Hepatocyte (in vitro differentiated cells): Measurements from ENCODE around the gene RASA3.

Source experiments
- EZH2 ChIP-seq: fragments of 200-600 bp; sonication (generic); IDR thresholded peaks from 2 replicates; pipeline ENCODE4 v1.6.1; 2016; ENCODE audit warnings: antibody characterized with exemption, mild to moderate bottlenecking, borderline replicate concordance
- EZH2phosphoT487 ChIP-seq: fragments of 200-600 bp; sonication (generic); IDR thresholded peaks from one replicate; pipeline ENCODE4 v1.6.1; 2018; ENCODE audit warnings: antibody characterized with exemption, mild to moderate bottlenecking, low read depth, moderate library complexity; ENCODE audit not compliant: unreplicated experiment, severe bottlenecking
- TF ChIP-seq, protein P1 (sequence below): fragments of 200-600 bp; sonication (generic); IDR thresholded peaks from 2 replicates; pipeline ENCODE4 v1.5.1; 2016; ENCODE audit warnings: antibody characterized with exemption, mild to moderate bottlenecking; ENCODE audit not compliant: poor library complexity

- TF ChIP-seq EZH2 (no peak), EZH2phosphoT487 (no peak)
- TF ChIP-seq, protein P1, sequence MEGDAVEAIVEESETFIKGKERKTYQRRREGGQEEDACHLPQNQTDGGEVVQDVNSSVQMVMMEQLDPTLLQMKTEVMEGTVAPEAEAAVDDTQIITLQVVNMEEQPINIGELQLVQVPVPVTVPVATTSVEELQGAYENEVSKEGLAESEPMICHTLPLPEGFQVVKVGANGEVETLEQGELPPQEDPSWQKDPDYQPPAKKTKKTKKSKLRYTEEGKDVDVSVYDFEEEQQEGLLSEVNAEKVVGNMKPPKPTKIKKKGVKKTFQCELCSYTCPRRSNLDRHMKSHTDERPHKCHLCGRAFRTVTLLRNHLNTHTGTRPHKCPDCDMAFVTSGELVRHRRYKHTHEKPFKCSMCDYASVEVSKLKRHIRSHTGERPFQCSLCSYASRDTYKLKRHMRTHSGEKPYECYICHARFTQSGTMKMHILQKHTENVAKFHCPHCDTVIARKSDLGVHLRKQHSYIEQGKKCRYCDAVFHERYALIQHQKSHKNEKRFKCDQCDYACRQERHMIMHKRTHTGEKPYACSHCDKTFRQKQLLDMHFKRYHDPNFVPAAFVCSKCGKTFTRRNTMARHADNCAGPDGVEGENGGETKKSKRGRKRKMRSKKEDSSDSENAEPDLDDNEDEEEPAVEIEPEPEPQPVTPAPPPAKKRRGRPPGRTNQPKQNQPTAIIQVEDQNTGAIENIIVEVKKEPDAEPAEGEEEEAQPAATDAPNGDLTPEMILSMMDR, result no peak
Measured at GRCh38 chr13:114067381-114067885, 65.0 kb downstream of the RASA3 start.
